SK-N-SH (cell line): ENCODE measurements around the gene PRRT2. TPM values are rescaled to one million over a fixed set of nuclear protein-coding genes. Genes with fewer than 3 reads are reported as not detected.
"Not testable (repeated sequence)": the region's sequence is repeated elsewhere in the genome, so short reads cannot be mapped to it uniquely, and the experiment has no call there.

Experiments
- CTCF ChIA-PET: fragments of 300-600, 350-600 bp; formaldehyde crosslinking; extraction: SDS; loops from one replicate; lab custom pipeline; 2021; lab: Yijun Ruan, JAX
- POLR2A ChIA-PET: fragments of 350-600 bp; sonication (Branson Sonifier 250); formaldehyde crosslinking; extraction: SDS; loops from one replicate; lab custom pipeline; 2020; ENCODE audit warnings: antibody characterized with exemption, inconsistent platforms; lab: Yijun Ruan, JAX
- DNase-seq: peaks from one replicate; pipeline ENCODE4 v3.0.0; 2012
- H2AFZ ChIP-seq: fragments of 200-600 bp; sonication (generic); 2 replicates; pipeline ENCODE4 v1.8.1; 2016; ENCODE audit warnings: antibody characterized with exemption, mild to moderate bottlenecking, low read depth
- H3F3A ChIP-seq: fragments of 200-600 bp; sonication (generic); replicated peaks from 2 replicates; pipeline ENCODE3; 2016; ENCODE audit warnings: antibody characterized with exemption, mild to moderate bottlenecking; ENCODE audit not compliant: insufficient read depth
- H3K27ac ChIP-seq, 2 experiments: fragments of 200-500 bp in 1 of 2; fragments of 200-600 bp in 1 of 2; sonication (Bioruptor generic) in 1 of 2; sonication (generic), shearing (Covaris generic) in 1 of 2; 2 replicates each; pipeline versions ENCODE4 v1.5.1 to v1.6.1; 2014 to 2016; ENCODE audit warnings: low read depth in 2 of 2, inconsistent platforms in 1 of 2, low read length in 1 of 2, mild to moderate bottlenecking in 1 of 2, mixed read lengths in 1 of 2
- H3K27me3 ChIP-seq: fragments of 200-600 bp; sonication (generic), shearing (Covaris generic); 2 replicates; pipeline ENCODE4 v1.6.1; 2016; ENCODE audit warnings: mixed run types; ENCODE audit not compliant: insufficient read depth
- H3K36me3 ChIP-seq, 2 experiments: fragments of 200-500 bp in 1 of 2; fragments of 200-600 bp in 1 of 2; sonication (Bioruptor generic) in 1 of 2; sonication (generic) in 1 of 2; replicated peaks in 1 of 2; 2 replicates each; pipeline versions ENCODE3 to v1.5.1; 2014 to 2016; ENCODE audit warnings: low read length in 1 of 2, mild to moderate bottlenecking in 1 of 2; ENCODE audit not compliant: insufficient read depth in 2 of 2, control insufficient read depth in 1 of 2
- H3K4me1 ChIP-seq, 2 experiments: fragments of 200-500 bp in 1 of 2; fragments of 200-600 bp in 1 of 2; sonication (Bioruptor generic) in 1 of 2; sonication (generic), shearing (Covaris generic) in 1 of 2; 2 replicates each; pipeline versions ENCODE4 v1.5.1 to v1.6.1; 2014 to 2016; ENCODE audit warnings: low read depth in 1 of 2, low read length in 1 of 2, mixed run types in 1 of 2; ENCODE audit not compliant: insufficient read depth in 2 of 2, control insufficient read depth in 1 of 2
- H3K4me2 ChIP-seq: fragments of 200-600 bp; sonication (generic), shearing (Covaris generic); 2 replicates; pipeline ENCODE4 v1.6.1; 2017; ENCODE audit warnings: mixed run types
- H3K4me3 ChIP-seq, 2 experiments: fragments of 200-500 bp in 1 of 2; fragments of 200-600 bp in 1 of 2; sonication (Bioruptor generic) in 1 of 2; sonication (generic), shearing (Covaris generic) in 1 of 2; 2 replicates each; pipeline versions ENCODE4 v1.5.1 to v1.8.1; 2014 to 2016; ENCODE audit warnings: low read depth in 2 of 2, inconsistent platforms in 1 of 2, low read length in 1 of 2, mild to moderate bottlenecking in 1 of 2, mixed read lengths in 1 of 2, moderate library complexity in 1 of 2
- H3K79me2 ChIP-seq: fragments of 200-600 bp; sonication (generic); 2 replicates; pipeline ENCODE4 v1.8.1; 2017; ENCODE audit warnings: mild to moderate bottlenecking; ENCODE audit not compliant: insufficient read depth
- H3K9ac ChIP-seq: fragments of 200-600 bp; sonication (generic); 2 replicates; pipeline ENCODE4 v1.6.1; 2017; ENCODE audit warnings: mixed run types
- H3K9me2 ChIP-seq: fragments of 200-600 bp; sonication (generic); 2 replicates; pipeline ENCODE4 v1.6.1; 2017; ENCODE audit warnings: mixed run types
- H3K9me3 ChIP-seq: fragments of 200-600 bp; sonication (generic); 2 replicates; pipeline ENCODE4 v1.6.1; 2017; ENCODE audit warnings: mixed run types, mild to moderate bottlenecking, moderate library complexity
- H4K20me1 ChIP-seq: fragments of 200-600 bp; sonication (generic); 2 replicates; pipeline ENCODE4 v1.6.1; 2017; ENCODE audit warnings: mild to moderate bottlenecking, mixed run types; ENCODE audit not compliant: insufficient read depth
- GABPA ChIP-seq: IDR thresholded peaks from 2 replicates; pipeline ENCODE4 v1.4.0; 2012; ENCODE audit warnings: low read depth, mild to moderate bottlenecking
- GATA2 ChIP-seq: sonication (generic); formaldehyde crosslinking; IDR thresholded peaks from 2 replicates; pipeline ENCODE4 v1.5.0; 2020; ENCODE audit warnings: mild to moderate bottlenecking, missing genetic modification reagents
- MXI1 ChIP-seq: IDR thresholded peaks from 2 replicates; pipeline ENCODE4 v1.6.1; 2012; ENCODE audit warnings: mild to moderate bottlenecking, low read depth, low read length, improper control_type of control experiment
- NFIC ChIP-seq: IDR thresholded peaks from 2 replicates; pipeline ENCODE4 v1.4.0; 2012; ENCODE audit warnings: borderline replicate concordance
- RFX5 ChIP-seq: IDR thresholded peaks from 2 replicates; pipeline ENCODE4 v1.6.1; 2012; ENCODE audit warnings: mild to moderate bottlenecking, improper control_type of control experiment, low read length
- WGBS: methylation state at CpG from one replicate; pipeline ENCODE4 v1.1.6; 2017; ENCODE audit warnings: low lambda C conversion rate; 5-methylcytosine and 5-hydroxymethylcytosine counted together
- polyA plus RNA-seq, 3 experiments: library from polyadenylated mRNA; depleted of rRNA; stranded (reverse); fragments of >200 nt; gene quantifications; 2 replicates each; pipeline ENCODE4 v1.2.3, GENCODE V29; 2012
- TF ChIP-seq, protein P1 (sequence below): fragments of 200-600 bp; sonication (generic); IDR thresholded peaks from 2 replicates; pipeline ENCODE4 v1.6.1; 2017; ENCODE audit warnings: antibody characterized with exemption, mild to moderate bottlenecking, moderate library complexity

The PRRT2 gene
- polyA plus RNA-seq, 1 of the 3 experiments (the other 2 are of a cell fraction), result 28.1 TPM

GRCh38 chr16:29790949-29791844 is 20.8 kb upstream of the PRRT2 start:
- ChIA-PET CTCF (interaction anchor here (0.8 to 3.0 kb wide), 20 partner anchors 9 to 204 kb away, joined by 3 to 22 read pairs (median 4); partner anchors contain the start of genes HIRIP3, MVP, PAGR1 and ZG16), POLR2A (interaction anchor here (0.7 to 1.4 kb wide), 6 partner anchors 11 to 274 kb away, joined by 3 to 19 read pairs (median 3); partner anchors contain the start of genes ALDOA, PAGR1 and SEZ6L2)
- Histone ChIP-seq H3F3A (no peaks in the 10 kb centered on the region), H3K4me3 (peak overlapping the region; percentile 61 to 87), H3K4me2 (peak overlapping the region; percentile 87), H2AFZ (peak overlapping the region; percentile 87), H3K36me3 (no peaks in the 10 kb centered on the region), H4K20me1 (no peaks in the 10 kb centered on the region; the same call in 1 of the 2 replicates), H3K9me3 (no peaks in the 10 kb centered on the region), H3K27me3 (no peaks in the 10 kb centered on the region), H3K9ac (peak overlapping the region; percentile 84), H3K79me2 (peaks cover 56% of the 10 kb centered on the region), H3K4me1 (peaks cover 0 to 11% of the 10 kb centered on the region in 2 experiments; a peak in 1 of 4 replicates), H3K27ac (peak overlapping the region; percentile 23 to 59; a peak in 3 of 4 replicates), H3K9me2 (no peaks in the 10 kb centered on the region)
- WGBS, result 3% methylated on average over 30 of the region's 31 CpGs
- TF ChIP-seq, protein P1, sequence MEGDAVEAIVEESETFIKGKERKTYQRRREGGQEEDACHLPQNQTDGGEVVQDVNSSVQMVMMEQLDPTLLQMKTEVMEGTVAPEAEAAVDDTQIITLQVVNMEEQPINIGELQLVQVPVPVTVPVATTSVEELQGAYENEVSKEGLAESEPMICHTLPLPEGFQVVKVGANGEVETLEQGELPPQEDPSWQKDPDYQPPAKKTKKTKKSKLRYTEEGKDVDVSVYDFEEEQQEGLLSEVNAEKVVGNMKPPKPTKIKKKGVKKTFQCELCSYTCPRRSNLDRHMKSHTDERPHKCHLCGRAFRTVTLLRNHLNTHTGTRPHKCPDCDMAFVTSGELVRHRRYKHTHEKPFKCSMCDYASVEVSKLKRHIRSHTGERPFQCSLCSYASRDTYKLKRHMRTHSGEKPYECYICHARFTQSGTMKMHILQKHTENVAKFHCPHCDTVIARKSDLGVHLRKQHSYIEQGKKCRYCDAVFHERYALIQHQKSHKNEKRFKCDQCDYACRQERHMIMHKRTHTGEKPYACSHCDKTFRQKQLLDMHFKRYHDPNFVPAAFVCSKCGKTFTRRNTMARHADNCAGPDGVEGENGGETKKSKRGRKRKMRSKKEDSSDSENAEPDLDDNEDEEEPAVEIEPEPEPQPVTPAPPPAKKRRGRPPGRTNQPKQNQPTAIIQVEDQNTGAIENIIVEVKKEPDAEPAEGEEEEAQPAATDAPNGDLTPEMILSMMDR, result no peak
- peak; percentile 49 for TF ChIP-seq MXI1
- DNase-seq, result peak; percentile 39

GRCh38 chr16:29791845-29792807 is 19.9 kb upstream of the PRRT2 start:
- Histone ChIP-seq H3K79me2 (peaks cover 63% of the 10 kb centered on the region), H3F3A (no peaks in the 10 kb centered on the region), H3K27ac (no peak overlapping the region), H2AFZ (peak overlapping the region; percentile 54; the same call in 1 of the 2 replicates), H4K20me1 (no peaks in the 10 kb centered on the region; the same call in 1 of the 2 replicates), H3K9me3 (no peaks in the 10 kb centered on the region), H3K4me2 (peak overlapping the region; percentile 87), H3K9me2 (no peaks in the 10 kb centered on the region), H3K9ac (peak overlapping the region; percentile 84; the same call in 1 of the 2 replicates), H3K27me3 (no peaks in the 10 kb centered on the region), H3K4me1 (peaks cover 0 to 11% of the 10 kb centered on the region in 2 experiments; a peak in 1 of 4 replicates), H3K4me3 (peak overlapping the region; percentile 61 to 87), H3K36me3 (peaks cover 3% of the 10 kb centered on the region in 2 experiments)
- WGBS, result 74% methylated on average over 9 of the region's 9 CpGs
- no peak for DNase-seq
- TF ChIP-seq NFIC (no peak), RFX5 (no peak), GATA2 (no peak), GABPA (no peak)
- POLR2A ChIA-PET, result no interaction called here
- CTCF ChIA-PET, result interaction anchor here (1.2 kb wide), 1 partner anchor 12 kb away, joined by 3 read pairs; no protein-coding TSS in a partner anchor

DNA sequence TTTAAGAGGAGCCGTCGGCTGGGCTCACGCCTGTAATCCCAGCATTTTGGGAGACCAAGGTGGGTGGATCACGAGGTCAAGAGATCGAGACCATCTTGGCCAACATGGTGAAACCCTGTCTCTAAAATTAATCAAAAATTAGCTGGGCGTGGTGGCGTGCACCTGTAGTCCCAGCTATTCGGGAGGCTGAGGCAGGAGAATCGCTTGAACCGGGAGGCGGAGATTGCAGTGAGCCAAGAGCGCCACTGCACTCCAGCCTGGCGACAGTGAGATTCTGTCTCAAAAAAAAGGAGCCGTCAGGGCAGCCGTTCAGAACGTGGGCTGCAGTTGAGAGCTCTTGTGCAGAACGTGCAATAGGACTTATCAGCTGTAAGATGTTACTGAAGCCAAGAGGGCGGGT is 18.8 kb upstream of the PRRT2 start:
- H3K27me3 ChIP-seq, H3K27ac ChIP-seq, DNase-seq, H3K4me3 ChIP-seq, H4K20me1 ChIP-seq, H3K9ac ChIP-seq, H3F3A ChIP-seq, H3K4me2 ChIP-seq, H2AFZ ChIP-seq, H3K9me3 ChIP-seq, H3K9me2 ChIP-seq, POLR2A ChIA-PET: not testable (repeated sequence)
- Histone ChIP-seq H3K36me3 (peaks cover 11% of the 10 kb centered on the region in 2 experiments), H3K79me2 (peaks cover 63% of the 10 kb centered on the region), H3K4me1 (peaks cover 0 to 11% of the 10 kb centered on the region in 2 experiments; a peak in 1 of 4 replicates)
- CTCF ChIA-PET, result interaction anchor here (0.5 to 1.0 kb wide), 2 partner anchors 20 to 23 kb away, joined by 3 read pairs; partner anchors contain the start of gene PAGR1
- 97% methylated on average over 18 of the region's 18 CpGs for WGBS
